Urinary bladder (tissue), 4 donors: ENCODE data around the gene XRN1. TPM values are rescaled to one million over a fixed set of nuclear protein-coding genes. Genes with fewer than 3 reads are reported as not detected.

Experiments used
- DNase-seq: peaks from one replicate; pipeline ENCODE4 v3.0.0-alpha.2; 2015; ENCODE audit errors: extremely low spot score
- H3K27ac ChIP-seq: one replicate; pipeline ENCODE4 v1.5.1; 2013; ENCODE audit warnings: low read depth, mild to moderate bottlenecking, moderate library complexity
- H3K36me3 ChIP-seq: one replicate; pipeline ENCODE4 v1.6.1; 2013; ENCODE audit warnings: mild to moderate bottlenecking, moderate library complexity; ENCODE audit not compliant: insufficient read depth
- H3K4me1 ChIP-seq: one replicate; pipeline ENCODE4 v1.6.1; 2013; ENCODE audit warnings: mild to moderate bottlenecking, moderate library complexity; ENCODE audit not compliant: insufficient read depth
- H3K4me3 ChIP-seq: one replicate; pipeline ENCODE4 v1.5.1; 2013; ENCODE audit warnings: low read depth, low read length
- WGBS: extraction: QIAGEN DNeasy Blood & Tissue Kit; methylation state at CpG from one replicate; pipeline ENCODE4 v1.1.7; 2013; 5-methylcytosine and 5-hydroxymethylcytosine counted together
- polyA plus RNA-seq: library from polyadenylated mRNA; stranded (reverse); fragments of 200-250 nt; gene quantifications from one replicate; pipeline ENCODE4 v1.2.3, GENCODE V29; 2013
- small RNA-seq: library from RNA; depleted of rRNA; stranded (forward); fragments of <200 nt; gene quantifications from one replicate; pipeline ENCODE3, GENCODE V24; 2014
- total RNA-seq: library from RNA; depleted of rRNA; stranded (reverse); fragments of >200 nt; gene quantifications from one replicate; pipeline ENCODE4 v1.2.3, GENCODE V29; 2014
- donor health status: healthy with polysubstance abuse.
- donor health status: healthy.

XRN1 gene
- total and polyA plus RNA-seq, 2 donors: 8.5 to 99.3 TPM

DNA sequence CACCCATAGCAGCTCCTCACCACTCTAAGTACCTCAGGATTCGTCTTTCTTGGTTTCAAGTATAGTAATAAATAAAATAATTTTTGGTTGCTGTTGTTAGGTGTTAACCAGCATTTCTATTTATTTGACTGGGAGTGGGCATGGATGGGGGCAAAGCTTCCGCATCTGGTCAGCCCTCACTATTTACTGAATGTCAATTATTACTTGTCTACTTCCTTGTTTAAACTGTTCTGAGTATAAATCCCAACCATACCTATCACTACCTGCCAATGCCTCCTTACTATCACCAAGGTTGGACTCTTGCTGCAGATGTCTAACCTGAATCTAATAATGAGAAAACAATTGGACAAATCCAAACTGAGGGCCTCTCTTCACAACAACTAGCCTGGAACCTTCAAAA lies 180.6 kb downstream of the XRN1 start:
- DNase-seq: no peak
- whole genome bisulfite sequencing: 92% methylated on average over 2 of the region's 2 CpGs
- Histone ChIP-seq H3K36me3 (no peaks in the 10 kb centered on the region), H3K27ac (no peak overlapping the region), H3K4me3 (no peak overlapping the region), H3K4me1 (no peaks in the 10 kb centered on the region)

DNA sequence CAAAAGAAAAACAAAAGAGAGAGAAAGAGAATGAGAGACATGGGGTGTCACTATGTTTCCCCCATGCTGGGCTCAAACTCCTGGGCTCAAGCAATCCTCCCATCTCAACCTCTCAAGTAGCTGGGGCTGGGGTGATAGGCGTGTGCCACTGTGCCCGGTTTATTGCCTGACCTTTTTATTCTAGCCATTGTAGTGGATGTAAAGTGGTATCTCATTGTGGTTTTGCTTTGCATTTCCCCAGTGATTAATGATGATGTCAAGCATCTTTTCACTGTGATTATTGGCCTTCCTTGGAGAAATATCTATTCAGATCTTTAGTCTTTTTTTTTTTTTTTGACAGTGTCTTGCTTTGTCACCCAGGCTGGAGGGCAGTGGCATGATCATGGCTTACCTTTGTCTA lies 184.7 kb downstream of the XRN1 start:
- H3K4me3 ChIP-seq: no peak overlapping the region
- WGBS: 88% methylated on average over 2 of the region's 2 CpGs
- no peak overlapping the region for H3K27ac ChIP-seq
- no peaks in the 10 kb centered on the region for H3K36me3 ChIP-seq
- DNase-seq: no peak
- no peaks in the 10 kb centered on the region for H3K4me1 ChIP-seq

GRCh38 chr3:142259359-142259758 lies 188.5 kb downstream of the XRN1 start:
- DNase-seq: no peak
- 83% methylated on average over 3 of the region's 3 CpGs for WGBS
- Histone ChIP-seq H3K4me1 (no peaks in the 10 kb centered on the region), H3K27ac (no peak overlapping the region), H3K36me3 (no peaks in the 10 kb centered on the region), H3K4me3 (no peak overlapping the region)

GRCh38 chr3:142256712-142257333 lies 191.0 kb downstream of the XRN1 start:
- H3K4me3 ChIP-seq: no peak overlapping the region
- H3K27ac ChIP-seq: no peak overlapping the region
- H3K36me3 ChIP-seq: no peaks in the 10 kb centered on the region
- no peak for DNase-seq
- WGBS: 93% methylated on average over 12 of the region's 12 CpGs
- H3K4me1 ChIP-seq: no peaks in the 10 kb centered on the region

Small RNAs within 50 kb of the gene (small RNA-seq; reads per million reads assigned to genes)
- gene RNU1-100P (not detected), gene RNU6-1294P (not detected)

Other genes with a start within 250 kb of the XRN1 start
- gene GK5, start 222.5 kb downstream of the XRN1 start, total RNA-seq: 36.0 TPM
- 4.4 TPM for gene GK5, start 222.5 kb downstream of the XRN1 start, polyA plus RNA-seq
- 53.8 TPM for gene ATR, start 130.7 kb upstream of the XRN1 start, total RNA-seq
- 8.1 TPM for gene ATR, start 130.7 kb upstream of the XRN1 start, polyA plus RNA-seq
- 29.8 TPM for gene PLS1, start 148.4 kb upstream of the XRN1 start, total RNA-seq
- gene PLS1, start 148.4 kb upstream of the XRN1 start, polyA plus RNA-seq: 2.6 TPM